Skeletal muscle tissue (tissue), 4 donors: Measurements from ENCODE around the gene CDK6. TPM values are rescaled to one million over a fixed set of nuclear protein-coding genes. Genes with fewer than 3 reads are reported as not detected.

Source experiments
- H3K27ac ChIP-seq: one replicate; pipeline ENCODE4 v1.7.0; 2013; ENCODE audit warnings: mild to moderate bottlenecking, low read depth, low read length, inconsistent platforms
- H3K27me3 ChIP-seq, 3 donors: one replicate each; pipeline ENCODE4 v1.7.0; 2013; ENCODE audit warnings: low read length in 3 of 3; ENCODE audit not compliant: control insufficient read depth in 3 of 3, insufficient read depth in 3 of 3
- H3K36me3 ChIP-seq, 3 donors: one replicate each; pipeline ENCODE4 v1.7.0; 2013; ENCODE audit warnings: low read length in 3 of 3; ENCODE audit not compliant: control insufficient read depth in 3 of 3, insufficient read depth in 3 of 3
- H3K4me1 ChIP-seq, 3 donors: one replicate each; pipeline ENCODE4 v1.7.0; 2013; ENCODE audit warnings: low read length in 3 of 3, mild to moderate bottlenecking in 3 of 3; ENCODE audit not compliant: control insufficient read depth in 3 of 3, insufficient read depth in 3 of 3
- H3K4me3 ChIP-seq, 3 donors: one replicate each; pipeline ENCODE4 v1.7.0; 2013; ENCODE audit warnings: low read length in 3 of 3
- H3K9ac ChIP-seq, 3 donors: one replicate each; pipeline ENCODE4 v1.7.0; 2013; ENCODE audit warnings: low read length in 3 of 3, mild to moderate bottlenecking in 3 of 3, moderate library complexity in 2 of 3, low read depth in 1 of 3
- H3K9me3 ChIP-seq, 3 donors: one replicate each; pipeline ENCODE4 v1.7.0; 2013; ENCODE audit warnings: low read length in 3 of 3; ENCODE audit not compliant: control insufficient read depth in 3 of 3
- total RNA-seq: library from RNA; depleted of rRNA; stranded (reverse); fragments of >200 nt; gene quantifications from one replicate; pipeline ENCODE4 v1.2.3, GENCODE V29; 2014
- donor health status: Osteomylitis.

The CDK6 gene
- total RNA-seq, 1 donor from 2014 or later = 72.5 TPM

DNA sequence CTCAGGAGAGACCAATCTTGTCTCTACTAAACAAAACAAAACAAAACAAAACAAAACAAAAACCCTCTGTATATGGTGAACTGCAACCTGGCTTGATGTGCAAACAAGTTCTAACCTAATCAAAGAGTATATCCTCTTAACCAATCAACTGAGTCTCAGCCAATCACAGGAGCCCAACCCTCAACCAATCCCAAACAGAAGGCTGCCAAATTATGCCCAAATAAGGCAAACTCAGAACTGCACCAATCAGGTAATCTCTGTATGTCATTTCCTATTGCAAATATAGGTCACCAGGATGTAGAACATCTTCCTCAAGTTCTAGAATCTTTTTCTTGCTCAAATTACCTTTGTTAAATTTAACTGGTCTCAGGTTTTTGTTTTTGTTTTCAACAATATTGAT is 251.4 kb downstream of the CDK6 start:
- H3K27ac ChIP-seq = no peak overlapping the region
- no peak overlapping the region for H3K9ac ChIP-seq
- no peaks in the 10 kb centered on the region for H3K27me3 ChIP-seq
- H3K9me3 ChIP-seq = no peaks in the 10 kb centered on the region
- no peak overlapping the region for H3K4me3 ChIP-seq
- H3K36me3 ChIP-seq = peaks cover 2 to 9% (median 3%) of the 10 kb centered on the region in 3 donors
- H3K4me1 ChIP-seq = peaks cover 16 to 24% (median 19%) of the 10 kb centered on the region in 3 donors

DNA sequence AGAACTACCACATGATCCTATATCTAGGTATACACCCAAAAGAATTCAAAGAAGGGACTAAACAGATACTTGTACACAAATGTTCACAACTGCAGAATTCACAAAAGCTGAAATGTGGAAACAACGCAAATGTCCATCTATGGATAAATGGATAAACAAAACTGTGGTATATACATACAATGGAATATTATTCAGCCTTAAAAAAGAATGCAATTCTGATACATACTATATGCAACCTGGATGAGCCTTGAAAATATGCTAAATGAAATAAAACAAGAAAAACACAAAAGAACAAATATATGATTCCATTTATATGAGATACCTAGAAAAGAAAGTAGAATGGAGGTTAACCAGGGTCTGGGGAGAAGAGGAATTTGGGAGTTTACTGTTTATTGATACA is 253.4 kb downstream of the CDK6 start:
- H3K27ac ChIP-seq = no peak overlapping the region
- H3K9ac ChIP-seq = no peak overlapping the region
- no peak overlapping the region for H3K4me3 ChIP-seq
- H3K9me3 ChIP-seq = no peaks in the 10 kb centered on the region
- H3K36me3 ChIP-seq = peaks cover 11 to 21% (median 19%) of the 10 kb centered on the region in 3 donors
- peaks cover 6 to 7% (median 6%) of the 10 kb centered on the region in 3 donors for H3K4me1 ChIP-seq
- no peaks in the 10 kb centered on the region for H3K27me3 ChIP-seq

DNA sequence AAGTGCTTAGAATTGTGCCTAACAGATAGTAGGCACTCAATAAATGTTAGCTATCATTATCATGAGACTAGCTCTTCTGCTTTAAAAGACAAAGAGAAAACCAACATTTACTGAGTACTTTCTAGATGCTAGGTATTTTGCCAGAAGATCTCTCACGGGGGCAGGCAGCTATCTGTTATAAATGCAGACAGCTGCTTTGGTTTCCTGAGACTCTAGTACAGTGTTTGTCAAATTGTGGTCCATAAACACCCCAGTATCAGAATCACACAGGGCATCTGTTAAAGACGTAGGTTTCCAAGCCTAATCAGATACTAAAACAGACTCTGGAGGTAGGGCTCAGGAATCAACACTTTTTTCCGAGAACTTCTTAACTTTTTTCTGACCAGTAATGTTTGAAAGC is 260.1 kb downstream of the CDK6 start:
- H3K27ac ChIP-seq = no peak overlapping the region
- H3K36me3 ChIP-seq = peaks cover 15 to 57% (median 55%) of the 10 kb centered on the region in 3 donors
- no peaks in the 10 kb centered on the region for H3K4me1 ChIP-seq
- no peaks in the 10 kb centered on the region for H3K27me3 ChIP-seq
- no peak overlapping the region for H3K9ac ChIP-seq
- H3K9me3 ChIP-seq = no peaks in the 10 kb centered on the region
- no peak overlapping the region for H3K4me3 ChIP-seq

DNA sequence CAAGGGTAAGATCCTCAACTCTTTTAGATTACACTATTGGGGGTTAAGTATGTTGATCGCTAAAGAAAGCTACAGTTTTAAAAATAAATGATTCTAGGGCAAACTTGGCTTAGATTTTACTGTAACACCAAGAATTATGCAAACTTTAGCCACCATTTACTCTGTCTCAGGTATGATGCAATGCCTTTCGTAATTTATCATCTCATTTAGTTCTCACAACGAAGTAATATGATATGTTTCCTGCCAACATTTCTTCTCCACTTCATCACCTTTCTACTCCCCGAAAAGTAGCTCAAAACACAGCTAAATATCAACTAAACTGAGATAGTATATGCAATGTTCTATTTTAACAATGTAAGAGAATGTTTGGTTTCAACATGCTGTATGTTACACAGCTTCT is 267.2 kb downstream of the CDK6 start:
- Histone ChIP-seq H3K9me3 (no peaks in the 10 kb centered on the region), H3K27me3 (no peaks in the 10 kb centered on the region), H3K27ac (no peak overlapping the region), H3K9ac (no peak overlapping the region), H3K4me1 (no peaks in the 10 kb centered on the region), H3K36me3 (peaks cover 11 to 54% (median 36%) of the 10 kb centered on the region in 3 donors), H3K4me3 (no peak overlapping the region)

DNA sequence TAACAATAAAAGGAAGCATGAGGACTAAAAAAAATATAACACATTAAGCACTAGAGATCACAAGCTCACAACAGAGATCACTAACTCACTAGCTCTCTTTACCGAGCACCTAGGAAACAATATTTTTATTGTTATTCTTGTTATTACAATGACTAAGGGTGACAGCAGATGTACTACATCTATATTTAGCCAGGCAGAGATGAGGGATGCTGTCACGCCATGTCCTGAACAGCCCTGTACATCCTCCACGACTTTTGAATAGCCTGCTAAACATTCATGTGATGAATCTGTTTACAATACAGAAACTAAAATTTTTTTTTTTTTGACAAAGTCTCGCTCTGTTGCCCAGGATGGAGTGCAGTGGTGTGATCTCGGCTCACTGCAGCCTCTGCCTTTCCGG is 268.9 kb downstream of the CDK6 start:
- Histone ChIP-seq H3K4me1 (no peaks in the 10 kb centered on the region), H3K27me3 (no peaks in the 10 kb centered on the region), H3K9ac (no peak overlapping the region), H3K9me3 (no peaks in the 10 kb centered on the region), H3K27ac (no peak overlapping the region), H3K36me3 (peaks cover 12 to 49% (median 32%) of the 10 kb centered on the region in 3 donors), H3K4me3 (no peak overlapping the region)

DNA sequence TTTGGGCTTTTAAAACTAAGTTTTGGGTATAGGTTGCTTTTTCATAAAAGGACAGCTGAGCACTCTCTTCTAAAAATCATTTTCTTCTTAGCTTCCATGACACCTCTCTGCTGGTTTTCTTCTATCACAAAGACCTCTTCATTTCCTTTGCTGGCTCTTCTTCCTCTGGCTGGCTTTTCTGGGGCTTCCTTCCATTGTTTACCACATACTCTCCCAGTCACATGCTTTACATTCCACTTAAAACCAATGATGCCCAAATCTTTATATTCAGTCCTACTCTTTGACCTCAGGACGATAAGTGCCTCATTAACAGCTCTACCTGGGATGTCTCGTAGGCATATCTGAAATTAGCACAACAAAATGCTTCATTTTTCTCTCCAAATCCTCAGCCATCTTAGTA is 273.0 kb downstream of the CDK6 start:
- no peak overlapping the region for H3K4me3 ChIP-seq
- H3K9ac ChIP-seq = no peak overlapping the region
- no peaks in the 10 kb centered on the region for H3K4me1 ChIP-seq
- H3K9me3 ChIP-seq = no peaks in the 10 kb centered on the region
- no peaks in the 10 kb centered on the region for H3K27me3 ChIP-seq
- no peak overlapping the region for H3K27ac ChIP-seq
- peaks cover 6 to 34% (median 26%) of the 10 kb centered on the region in 3 donors for H3K36me3 ChIP-seq

DNA sequence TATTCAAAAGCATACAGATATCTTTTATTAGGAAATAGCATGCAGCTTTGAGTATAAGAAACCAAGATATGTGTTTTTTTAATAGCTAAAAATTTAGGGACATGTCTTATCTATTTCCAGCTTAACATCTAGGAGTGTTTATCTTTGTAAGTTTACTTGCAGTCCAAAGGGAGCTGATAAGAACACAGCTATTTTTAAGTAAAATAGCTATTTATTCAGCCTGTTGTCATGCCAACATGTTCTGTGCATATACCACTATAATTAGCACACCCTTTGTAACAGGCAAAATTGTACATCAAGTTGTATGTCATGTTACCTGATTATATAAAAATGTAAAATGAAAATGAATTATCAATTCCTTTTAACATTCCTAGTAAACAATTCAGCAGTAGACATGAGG is 275.8 kb downstream of the CDK6 start:
- H3K9ac ChIP-seq = no peak overlapping the region
- no peaks in the 10 kb centered on the region for H3K4me1 ChIP-seq
- no peak overlapping the region for H3K4me3 ChIP-seq
- H3K27me3 ChIP-seq = no peaks in the 10 kb centered on the region
- no peaks in the 10 kb centered on the region for H3K9me3 ChIP-seq
- H3K27ac ChIP-seq = no peak overlapping the region
- peaks cover 6 to 17% (median 7%) of the 10 kb centered on the region in 3 donors for H3K36me3 ChIP-seq

DNA sequence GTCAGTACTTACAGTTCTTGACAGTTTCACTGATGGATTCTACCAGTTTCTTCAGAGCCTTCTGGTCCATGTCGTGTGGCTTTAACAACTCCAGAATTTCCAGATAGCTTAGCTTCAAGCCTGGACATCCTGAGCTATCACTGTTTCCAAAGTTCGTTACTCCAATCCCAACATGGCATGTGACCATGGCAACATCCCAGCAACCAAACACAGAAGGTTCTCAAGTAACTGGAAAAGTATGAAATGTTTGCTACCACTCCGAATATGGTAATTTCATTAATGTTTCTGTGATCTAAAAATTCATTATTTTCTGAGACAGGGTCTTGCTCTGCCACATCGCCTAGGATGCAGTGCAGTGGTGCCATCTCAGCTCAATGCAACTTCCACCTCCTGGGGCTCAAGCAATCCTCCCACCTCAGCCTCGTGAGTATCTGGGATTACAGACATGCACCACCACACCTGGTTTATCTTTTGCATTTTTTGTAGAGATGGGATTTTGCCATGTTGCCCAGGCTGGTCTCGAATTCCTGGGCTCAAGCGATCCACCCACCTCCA is 278.5 kb downstream of the CDK6 start:
- peaks cover 3 to 8% (median 6%) of the 10 kb centered on the region in 3 donors for H3K36me3 ChIP-seq
- H3K27ac ChIP-seq = no peak overlapping the region
- H3K4me3 ChIP-seq = no peak overlapping the region
- H3K9me3 ChIP-seq = no peaks in the 10 kb centered on the region
- no peak overlapping the region for H3K9ac ChIP-seq
- no peaks in the 10 kb centered on the region for H3K4me1 ChIP-seq
- no peaks in the 10 kb centered on the region for H3K27me3 ChIP-seq

DNA sequence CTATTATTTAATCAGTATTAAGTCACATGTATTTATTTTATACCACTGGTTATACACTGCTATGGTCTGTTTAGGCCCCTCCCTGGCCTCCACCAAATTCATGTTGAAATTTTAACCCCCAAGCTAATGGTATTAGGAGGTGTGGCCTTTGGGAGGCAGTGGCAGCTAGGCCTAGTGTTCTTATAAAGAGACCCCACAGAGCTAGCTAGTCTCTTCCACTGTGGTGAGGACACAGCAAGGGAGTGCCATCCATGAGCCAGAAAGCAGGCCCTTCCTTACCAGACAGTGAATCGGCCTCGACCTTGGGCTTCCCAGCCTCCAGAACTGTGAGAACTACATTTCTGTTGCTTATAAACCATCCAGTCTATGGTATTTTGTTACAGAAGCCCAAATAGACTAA is 279.1 kb downstream of the CDK6 start:
- Histone ChIP-seq H3K9me3 (no peaks in the 10 kb centered on the region), H3K27ac (no peak overlapping the region), H3K4me1 (no peaks in the 10 kb centered on the region), H3K4me3 (no peak overlapping the region), H3K9ac (no peak overlapping the region), H3K36me3 (peaks cover 3 to 8% (median 6%) of the 10 kb centered on the region in 3 donors), H3K27me3 (no peaks in the 10 kb centered on the region)
